DOHH2 (cell line): ENCODE measurements around the gene TMEM53.

Source experiments
- H3F3A ChIP-seq: fragments of 200-600 bp; sonication (generic), shearing (Covaris generic); 2 replicates; pipeline ENCODE4 v1.6.0; 2016; ENCODE audit warnings: antibody characterized with exemption, mild to moderate bottlenecking; ENCODE audit not compliant: control insufficient read depth, insufficient read depth
- H3K27ac ChIP-seq: fragments of 200-600 bp; sonication (generic); 2 replicates; pipeline ENCODE4 v1.5.1; 2014; ENCODE audit warnings: low read depth, mild to moderate bottlenecking, low read length, moderate library complexity
- H3K27me3 ChIP-seq: fragments of 200-600 bp; sonication (generic); 2 replicates; pipeline ENCODE4 v1.6.1; 2014; ENCODE audit warnings: mild to moderate bottlenecking, low read length, mixed read lengths; ENCODE audit not compliant: control insufficient read depth
- H3K36me3 ChIP-seq: fragments of 200-600 bp; sonication (generic); 2 replicates; pipeline ENCODE4 v1.6.1; 2014; ENCODE audit warnings: mild to moderate bottlenecking, low read length, moderate library complexity, mixed read lengths; ENCODE audit not compliant: control insufficient read depth
- H3K4me1 ChIP-seq: fragments of 200-600 bp; sonication (generic); 2 replicates; pipeline ENCODE4 v1.6.1; 2014; ENCODE audit warnings: mild to moderate bottlenecking, low read length, mixed read lengths; ENCODE audit not compliant: control insufficient read depth
- H3K4me2 ChIP-seq: fragments of 200-600 bp; sonication (generic); 2 replicates; pipeline ENCODE4 v1.6.0; 2014; ENCODE audit warnings: mild to moderate bottlenecking, low read length, moderate library complexity
- H3K4me3 ChIP-seq: fragments of 200-600 bp; sonication (generic); 2 replicates; pipeline ENCODE4 v1.5.1; 2014; ENCODE audit warnings: mild to moderate bottlenecking, low read length, mixed read lengths
- H3K79me2 ChIP-seq: fragments of 200-600 bp; sonication (generic); 2 replicates; pipeline ENCODE4 v1.6.1; 2014; ENCODE audit warnings: mild to moderate bottlenecking, low read length, mixed read lengths; ENCODE audit not compliant: control insufficient read depth
- H3K9me2 ChIP-seq: fragments of 200-600 bp; sonication (generic); replicated peaks from 2 replicates; pipeline ENCODE4 v1.6.1; 2014; ENCODE audit warnings: mild to moderate bottlenecking, low read length, mixed read lengths; ENCODE audit not compliant: control insufficient read depth
- H3K9me3 ChIP-seq: fragments of 200-600 bp; sonication (generic); 2 replicates; pipeline ENCODE4 v1.6.1; 2014; ENCODE audit warnings: antibody characterized with exemption, low read length, mixed read lengths; ENCODE audit not compliant: control insufficient read depth, insufficient read depth
- H4K20me1 ChIP-seq: fragments of 200-600 bp; sonication (generic); 2 replicates; pipeline ENCODE4 v1.6.0; 2014; ENCODE audit warnings: low read depth, mild to moderate bottlenecking, antibody characterized with exemption, low read length, moderate library complexity; ENCODE audit not compliant: control insufficient read depth, insufficient read depth
- CTCF ChIP-seq: fragments of 200-600 bp; sonication (generic); IDR thresholded peaks from one replicate; pipeline ENCODE4 v1.5.1; 2014; ENCODE audit warnings: antibody characterized with exemption, mild to moderate bottlenecking, low read depth, low read length; ENCODE audit not compliant: poor library complexity, severe bottlenecking
- EZH2phosphoT487 ChIP-seq: fragments of 200-600 bp; sonication (generic); IDR thresholded peaks from 2 replicates; pipeline ENCODE4 v1.6.1; 2017; ENCODE audit warnings: borderline replicate concordance, mild to moderate bottlenecking, antibody characterized with exemption, low read length, moderate library complexity, mixed read lengths

Gene TMEM53

GRCh38 chr1:44650159-44650831 lies 24.0 kb downstream of the TMEM53 start:
- TF ChIP-seq EZH2phosphoT487 (no peak), CTCF (no peak)
- Histone ChIP-seq H3K4me2 (no peak overlapping the region), H3F3A (peaks cover 6% of the 10 kb centered on the region; the same call in 1 of the 2 replicates), H3K79me2 (no peaks in the 10 kb centered on the region), H3K9me2 (no peaks in the 10 kb centered on the region), H3K36me3 (peaks cover 54% of the 10 kb centered on the region), H3K27ac (no peak overlapping the region), H3K27me3 (no peaks in the 10 kb centered on the region), H4K20me1 (0 out of 2 replicates have a peak, but pooled peaks cover 3% of the 10 kb centered on the region), H3K9me3 (no peaks in the 10 kb centered on the region), H3K4me1 (no peaks in the 10 kb centered on the region), H3K4me3 (no peak overlapping the region)

GRCh38 chr1:44649788-44650158 lies 24.5 kb downstream of the TMEM53 start:
- H3K79me2 ChIP-seq = no peaks in the 10 kb centered on the region
- no peak overlapping the region for H3K4me3 ChIP-seq
- H3F3A ChIP-seq = peaks cover 6% of the 10 kb centered on the region; the same call in 1 of the 2 replicates
- no peaks in the 10 kb centered on the region for H3K9me3 ChIP-seq
- H3K9me2 ChIP-seq = no peaks in the 10 kb centered on the region
- H3K36me3 ChIP-seq = peaks cover 59% of the 10 kb centered on the region
- H4K20me1 ChIP-seq = 0 out of 2 replicates have a peak, but pooled peaks cover 3% of the 10 kb centered on the region
- no peak overlapping the region for H3K27ac ChIP-seq
- no peak overlapping the region for H3K4me2 ChIP-seq
- H3K27me3 ChIP-seq = no peaks in the 10 kb centered on the region
- no peaks in the 10 kb centered on the region for H3K4me1 ChIP-seq
- TF ChIP-seq CTCF = no peak
- TF ChIP-seq EZH2phosphoT487 = no peak

- H4K20me1 ChIP-seq = 0 out of 2 replicates have a peak, but pooled peaks cover 3% of the 10 kb centered on the region
- no peaks in the 10 kb centered on the region for H3K4me1 ChIP-seq
- H3K36me3 ChIP-seq = peaks cover 70% of the 10 kb centered on the region
- H3K27me3 ChIP-seq = no peaks in the 10 kb centered on the region
- no peak overlapping the region for H3K27ac ChIP-seq
- no peak for TF ChIP-seq CTCF
- no peak for TF ChIP-seq EZH2phosphoT487
- no peaks in the 10 kb centered on the region for H3K9me2 ChIP-seq
- H3K4me2 ChIP-seq = no peak overlapping the region
- peaks cover 6% of the 10 kb centered on the region; the same call in 1 of the 2 replicates for H3F3A ChIP-seq
- no peaks in the 10 kb centered on the region for H3K9me3 ChIP-seq
- H3K4me3 ChIP-seq = no peak overlapping the region
- no peaks in the 10 kb centered on the region for H3K79me2 ChIP-seq
These were observed 25.6 kb downstream of the TMEM53 start for GRCh38 chr1:44648529-44649250.
